Measurements from ENCODE around the gene TM9SF4. TPM values are rescaled to one million over a fixed set of nuclear protein-coding genes. Genes with fewer than 3 reads are reported as not detected.
"Not testable (repeated sequence)": the region's sequence is repeated elsewhere in the genome, so short reads cannot be mapped to it uniquely, and the experiment has no call there.

TM9SF4 gene
- total RNA-seq, 2 donors from 2014 or later: 77.2 to 84.8 TPM

GRCh38 chr20:32116079-32116521, 6.6 kb downstream of the TM9SF4 start:
- Histone ChIP-seq H3K9ac (ENCODE audit: extremely low read depth, low read length, poor library complexity, severe bottlenecking) (no peak overlapping the region), H3K27me3 (ENCODE audit: control insufficient read depth, insufficient read depth, low read length, poor library complexity, severe bottlenecking) (no peaks in the 10 kb centered on the region), H3K4me1 (ENCODE audit: control insufficient read depth, insufficient read depth, low read length) (peaks cover 9% of the 10 kb centered on the region), H3K27ac (ENCODE audit: low read depth, low read length) (no peak overlapping the region), H3K36me3 (ENCODE audit: control insufficient read depth, insufficient read depth, low read length) (peaks cover 5% of the 10 kb centered on the region), H3K9me3 (ENCODE audit: control insufficient read depth, low read length) (peaks cover 7% of the 10 kb centered on the region), H3K4me3 (ENCODE audit: low read length) (peak overlapping the region; percentile 56)
- peaks cover 7% of the 10 kb centered on the region for H3K9me3 Mint-ChIP-seq
- H3K27ac Mint-ChIP-seq: peak overlapping the region; percentile 9
- peaks cover 22% of the 10 kb centered on the region for H3K36me3 Mint-ChIP-seq (ENCODE audit: low read depth)
- DNase-seq: no peak
- WGBS, 2 experiments (ENCODE audit: insufficient coverage in 1 of 2, insufficient read length in 1 of 2): 69 to 77% methylated on average over 2 to 6 of the region's 6 CpGs
- TF ChIP-seq, protein P1, sequence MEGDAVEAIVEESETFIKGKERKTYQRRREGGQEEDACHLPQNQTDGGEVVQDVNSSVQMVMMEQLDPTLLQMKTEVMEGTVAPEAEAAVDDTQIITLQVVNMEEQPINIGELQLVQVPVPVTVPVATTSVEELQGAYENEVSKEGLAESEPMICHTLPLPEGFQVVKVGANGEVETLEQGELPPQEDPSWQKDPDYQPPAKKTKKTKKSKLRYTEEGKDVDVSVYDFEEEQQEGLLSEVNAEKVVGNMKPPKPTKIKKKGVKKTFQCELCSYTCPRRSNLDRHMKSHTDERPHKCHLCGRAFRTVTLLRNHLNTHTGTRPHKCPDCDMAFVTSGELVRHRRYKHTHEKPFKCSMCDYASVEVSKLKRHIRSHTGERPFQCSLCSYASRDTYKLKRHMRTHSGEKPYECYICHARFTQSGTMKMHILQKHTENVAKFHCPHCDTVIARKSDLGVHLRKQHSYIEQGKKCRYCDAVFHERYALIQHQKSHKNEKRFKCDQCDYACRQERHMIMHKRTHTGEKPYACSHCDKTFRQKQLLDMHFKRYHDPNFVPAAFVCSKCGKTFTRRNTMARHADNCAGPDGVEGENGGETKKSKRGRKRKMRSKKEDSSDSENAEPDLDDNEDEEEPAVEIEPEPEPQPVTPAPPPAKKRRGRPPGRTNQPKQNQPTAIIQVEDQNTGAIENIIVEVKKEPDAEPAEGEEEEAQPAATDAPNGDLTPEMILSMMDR (conservative IDR thresholded peaks at IDR 0.05): no peak
- H3K4me3 Mint-ChIP-seq: peak overlapping the region; percentile 2
- peaks cover 35% of the 10 kb centered on the region for H3K4me1 Mint-ChIP-seq
- H3K27me3 Mint-ChIP-seq (ENCODE audit: insufficient read depth): no peaks in the 10 kb centered on the region

- Mint-ChIP-seq H3K4me3 (peak overlapping the region; percentile 2), H3K9me3 (peaks cover 10% of the 10 kb centered on the region), H3K36me3 (ENCODE audit: low read depth) (peaks cover 19% of the 10 kb centered on the region), H3K4me1 (peaks cover 35% of the 10 kb centered on the region)
- H3K27ac ChIP-seq (ENCODE audit: low read depth, low read length); DNase-seq; H3K9me3 ChIP-seq (ENCODE audit: control insufficient read depth, low read length); H3K27me3 Mint-ChIP-seq (ENCODE audit: insufficient read depth); H3K4me3 ChIP-seq (ENCODE audit: low read length); H3K4me1 ChIP-seq (ENCODE audit: control insufficient read depth, insufficient read depth, low read length); H3K27me3 ChIP-seq (ENCODE audit: control insufficient read depth, insufficient read depth, low read length, poor library complexity, severe bottlenecking); H3K27ac Mint-ChIP-seq; H3K36me3 ChIP-seq (ENCODE audit: control insufficient read depth, insufficient read depth, low read length); H3K9ac ChIP-seq (ENCODE audit: extremely low read depth, low read length, poor library complexity, severe bottlenecking): not testable (repeated sequence)
- 94 to 100% methylated on average over 5 to 6 of the region's 6 CpGs for WGBS, 2 experiments (ENCODE audit: insufficient coverage in 1 of 2, insufficient read length in 1 of 2)
Measured at GRCh38 chr20:32116796-32117195, 7.3 kb downstream of the TM9SF4 start.

DNA sequence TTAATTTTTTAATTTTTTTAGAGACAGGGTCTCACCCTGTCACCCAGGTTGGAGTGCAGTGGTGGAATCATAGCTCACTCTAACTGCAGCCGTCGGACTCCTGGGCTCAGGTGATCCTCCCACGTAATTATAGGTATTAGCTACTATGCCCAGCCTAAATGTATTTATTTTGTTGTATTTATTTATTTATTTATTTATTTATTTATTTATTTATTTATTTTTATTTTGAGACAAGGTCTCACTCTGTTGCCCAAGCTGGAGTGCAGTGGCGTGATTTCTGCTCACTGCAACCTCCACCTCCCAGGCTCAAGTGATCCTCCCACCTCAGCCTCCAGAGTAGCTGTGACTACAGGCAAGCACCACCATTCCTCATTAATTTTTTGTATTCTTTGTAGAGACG, 8.9 kb downstream of the TM9SF4 start:
- H3K27me3 ChIP-seq (ENCODE audit: control insufficient read depth, insufficient read depth, low read length, poor library complexity, severe bottlenecking); H3K4me3 Mint-ChIP-seq: not testable (repeated sequence)
- WGBS, 2 experiments (ENCODE audit: insufficient coverage in 1 of 2, insufficient read length in 1 of 2): 93 to 98% methylated on average over 3 to 5 of the region's 5 CpGs

DNA sequence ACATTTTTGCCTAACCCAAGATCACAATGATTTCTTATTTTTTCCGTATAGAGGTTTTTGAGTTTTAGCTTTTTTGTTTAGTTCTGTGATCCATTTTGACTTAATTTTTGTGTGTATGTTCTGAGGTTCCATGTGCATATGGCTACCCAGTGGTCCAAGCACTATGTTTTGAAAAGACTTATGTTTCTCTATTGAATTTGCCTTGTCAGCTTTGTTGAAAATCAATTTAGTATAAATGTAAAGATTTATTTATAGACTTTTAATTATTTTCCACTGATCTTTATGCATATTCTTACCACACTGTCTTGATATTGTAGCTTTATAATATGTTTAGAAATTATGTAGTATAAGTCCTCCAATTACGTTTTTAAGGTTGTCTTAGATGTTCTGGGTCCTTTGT, 10.2 kb downstream of the TM9SF4 start:
- Histone ChIP-seq H3K36me3 (ENCODE audit: control insufficient read depth, insufficient read depth, low read length) (peaks cover 20% of the 10 kb centered on the region), H3K9me3 (ENCODE audit: control insufficient read depth, low read length) (peaks cover 21% of the 10 kb centered on the region), H3K27me3 (ENCODE audit: control insufficient read depth, insufficient read depth, low read length, poor library complexity, severe bottlenecking) (no peaks in the 10 kb centered on the region), H3K9ac (ENCODE audit: extremely low read depth, low read length, poor library complexity, severe bottlenecking) (no peak overlapping the region), H3K27ac (ENCODE audit: low read depth, low read length) (no peak overlapping the region), H3K4me3 (ENCODE audit: low read length) (no peak overlapping the region), H3K4me1 (ENCODE audit: control insufficient read depth, insufficient read depth, low read length) (peaks cover 6% of the 10 kb centered on the region)
- Mint-ChIP-seq H3K9me3 (peaks cover 27% of the 10 kb centered on the region), H3K27ac (no peak overlapping the region), H3K36me3 (ENCODE audit: low read depth) (peaks cover 35% of the 10 kb centered on the region), H3K4me1 (peaks cover 31% of the 10 kb centered on the region), H3K4me3 (no peak overlapping the region), H3K27me3 (ENCODE audit: insufficient read depth) (no peaks in the 10 kb centered on the region)
- DNase-seq: no peak
- 93 to 100% methylated on average over 1 to 2 of the region's 2 CpGs for WGBS, 2 experiments (ENCODE audit: insufficient coverage in 1 of 2, insufficient read length in 1 of 2)
- TF ChIP-seq, protein P1 (conservative IDR thresholded peaks at IDR 0.05): no peak

More for the DNA sequence above, 8.9 kb downstream of the TM9SF4 start:
- not testable (repeated sequence) for H3K36me3 ChIP-seq (ENCODE audit: control insufficient read depth, insufficient read depth, low read length); DNase-seq; H3K4me1 ChIP-seq (ENCODE audit: control insufficient read depth, insufficient read depth, low read length); H3K4me3 ChIP-seq (ENCODE audit: low read length); H3K27ac ChIP-seq (ENCODE audit: low read depth, low read length); H3K27me3 Mint-ChIP-seq (ENCODE audit: insufficient read depth); H3K27ac Mint-ChIP-seq; H3K9ac ChIP-seq (ENCODE audit: extremely low read depth, low read length, poor library complexity, severe bottlenecking)
- Mint-ChIP-seq H3K4me1 (peaks cover 35% of the 10 kb centered on the region), H3K9me3 (peaks cover 21% of the 10 kb centered on the region), H3K36me3 (ENCODE audit: low read depth) (peaks cover 24% of the 10 kb centered on the region)
- H3K9me3 ChIP-seq (ENCODE audit: control insufficient read depth, low read length): peaks cover 11% of the 10 kb centered on the region

- 93% methylated on average over 9 of the region's 31 CpGs; no CpG with 5 or more reads in 1 of the 2 experiments for WGBS, 2 experiments (ENCODE audit: insufficient coverage in 1 of 2, insufficient read length in 1 of 2)
- not testable (repeated sequence) for H3K27me3 ChIP-seq (ENCODE audit: control insufficient read depth, insufficient read depth, low read length, poor library complexity, severe bottlenecking); H3K27ac ChIP-seq (ENCODE audit: low read depth, low read length); H3K4me3 ChIP-seq (ENCODE audit: low read length); H3K4me1 ChIP-seq (ENCODE audit: control insufficient read depth, insufficient read depth, low read length); H3K27me3 Mint-ChIP-seq (ENCODE audit: insufficient read depth); H3K9ac ChIP-seq (ENCODE audit: extremely low read depth, low read length, poor library complexity, severe bottlenecking); H3K27ac Mint-ChIP-seq; DNase-seq; H3K4me3 Mint-ChIP-seq
- Histone ChIP-seq H3K36me3 (ENCODE audit: control insufficient read depth, insufficient read depth, low read length) (peaks cover 31% of the 10 kb centered on the region), H3K9me3 (ENCODE audit: control insufficient read depth, low read length) (peaks cover 21% of the 10 kb centered on the region)
- peaks cover 43% of the 10 kb centered on the region for H3K36me3 Mint-ChIP-seq (ENCODE audit: low read depth)
- H3K4me1 Mint-ChIP-seq: peaks cover 17% of the 10 kb centered on the region
- peaks cover 31% of the 10 kb centered on the region for H3K9me3 Mint-ChIP-seq
Measured at GRCh38 chr20:32121908-32122307, 12.4 kb downstream of the TM9SF4 start.

All from endodermal cell (in vitro differentiated cells).